ENCODE results near the gene ANKFY1.

Gene ANKFY1

GRCh38 chr17:4263282-4264215 is at the start of gene ANKFY1:
Gene ANKFY1, minus strand, starts transcription at chr17:4263979. Its CDS starts 38 bp downstream, at chr17:4263941.
- peak; percentile 95 for DNase-seq

- no peak for DNase-seq
Measured at GRCh38 chr17:4310354-4311060, 46.7 kb upstream of the ANKFY1 start.

- no peak for DNase-seq
Measured at GRCh38 chr17:4309897-4310296, 46.1 kb upstream of the ANKFY1 start.

GRCh38 chr17:4307179-4307930 is 43.6 kb upstream of the ANKFY1 start:
- no peak for DNase-seq

- DNase-seq = no peak
Measured at GRCh38 chr17:4305224-4305623, 41.4 kb upstream of the ANKFY1 start.

- DNase-seq = peak; percentile 4
Measured at GRCh38 chr17:4304417-4305027, 40.7 kb upstream of the ANKFY1 start.

GRCh38 chr17:4301066-4301465 is 37.3 kb upstream of the ANKFY1 start:
- DNase-seq = no peak

- DNase-seq = no peak
Measured at GRCh38 chr17:4297351-4297750, 33.6 kb upstream of the ANKFY1 start.

GRCh38 chr17:4295686-4296085 is 31.9 kb upstream of the ANKFY1 start:
- DNase-seq = no peak

GRCh38 chr17:4293572-4293971 is 29.8 kb upstream of the ANKFY1 start:
- no peak for DNase-seq

- DNase-seq = no peak
Measured at GRCh38 chr17:4287710-4288109, 23.9 kb upstream of the ANKFY1 start.

- no peak for DNase-seq
Measured at GRCh38 chr17:4276514-4276913, 12.7 kb upstream of the ANKFY1 start.

- no peak for DNase-seq
Measured at GRCh38 chr17:4272972-4273368, 9.2 kb upstream of the ANKFY1 start.

- no peak for DNase-seq
Measured at GRCh38 chr17:4272213-4272971, 8.6 kb upstream of the ANKFY1 start.

GRCh38 chr17:4270736-4271135 is 7.0 kb upstream of the ANKFY1 start:
- no peak for DNase-seq

- no peak for DNase-seq
Measured at GRCh38 chr17:4269915-4270314, 6.1 kb upstream of the ANKFY1 start.

GRCh38 chr17:4267402-4267801 is 3.6 kb upstream of the ANKFY1 start:
- DNase-seq = no peak

- DNase-seq = no peak
Measured at GRCh38 chr17:4266550-4266949, 2.8 kb upstream of the ANKFY1 start.

GRCh38 chr17:4262703-4263102 is 1.1 kb downstream of the ANKFY1 start:
- DNase-seq = no peak

- no peak for DNase-seq
Measured at GRCh38 chr17:4261452-4261851, 2.3 kb downstream of the ANKFY1 start.

GRCh38 chr17:4258867-4259266 is 4.9 kb downstream of the ANKFY1 start:
- no peak for DNase-seq

- DNase-seq = no peak
Measured at GRCh38 chr17:4256952-4257351, 6.8 kb downstream of the ANKFY1 start.
